IPS-18a (cell line): Measurements from ENCODE around the gene LDLRAP1.

Experiments used
- H3K27ac ChIP-seq: one replicate; pipeline ENCODE4 v1.5.1; 2013; ENCODE audit warnings: low read length
- H3K27me3 ChIP-seq: one replicate; pipeline ENCODE4 v1.6.1; 2013; ENCODE audit warnings: mild to moderate bottlenecking, low read length; ENCODE audit not compliant: control insufficient read depth, insufficient read depth
- H3K36me3 ChIP-seq: one replicate; pipeline ENCODE4 v1.6.1; 2013; ENCODE audit warnings: low read depth, low read length; ENCODE audit not compliant: control insufficient read depth
- H3K4me1 ChIP-seq: one replicate; pipeline ENCODE4 v1.6.1; 2013; ENCODE audit warnings: low read depth, low read length; ENCODE audit not compliant: control insufficient read depth
- H3K4me3 ChIP-seq: one replicate; pipeline ENCODE4 v1.5.1; 2013; ENCODE audit warnings: low read length
- H3K9ac ChIP-seq: one replicate; pipeline ENCODE4 v1.6.1; 2013; ENCODE audit warnings: mild to moderate bottlenecking, low read length, moderate library complexity
- H3K9me3 ChIP-seq: one replicate; pipeline ENCODE4 v1.6.1; 2013; ENCODE audit warnings: low read depth, low read length; ENCODE audit not compliant: control insufficient read depth

The LDLRAP1 gene

GRCh38 chr1:25609921-25610320 is 66.5 kb downstream of the LDLRAP1 start:
- Histone ChIP-seq H3K4me1 (no peaks in the 10 kb centered on the region), H3K27ac (no peak overlapping the region), H3K4me3 (no peak overlapping the region), H3K27me3 (peaks cover 28% of the 10 kb centered on the region), H3K36me3 (no peaks in the 10 kb centered on the region), H3K9ac (no peak overlapping the region), H3K9me3 (no peaks in the 10 kb centered on the region)

GRCh38 chr1:25610822-25611630 is 67.6 kb downstream of the LDLRAP1 start:
- no peaks in the 10 kb centered on the region for H3K9me3 ChIP-seq
- no peak overlapping the region for H3K27ac ChIP-seq
- no peaks in the 10 kb centered on the region for H3K36me3 ChIP-seq
- H3K4me1 ChIP-seq, result peaks cover 4% of the 10 kb centered on the region
- no peak overlapping the region for H3K9ac ChIP-seq
- H3K4me3 ChIP-seq, result no peak overlapping the region
- peaks cover 37% of the 10 kb centered on the region for H3K27me3 ChIP-seq

GRCh38 chr1:25611843-25612242 is 68.4 kb downstream of the LDLRAP1 start:
- H3K36me3 ChIP-seq, result no peaks in the 10 kb centered on the region
- H3K27ac ChIP-seq, result no peak overlapping the region
- H3K4me1 ChIP-seq, result peaks cover 4% of the 10 kb centered on the region
- H3K9ac ChIP-seq, result no peak overlapping the region
- no peak overlapping the region for H3K4me3 ChIP-seq
- no peaks in the 10 kb centered on the region for H3K9me3 ChIP-seq
- H3K27me3 ChIP-seq, result peaks cover 37% of the 10 kb centered on the region

GRCh38 chr1:25612421-25612820 is 69.0 kb downstream of the LDLRAP1 start:
- no peaks in the 10 kb centered on the region for H3K36me3 ChIP-seq
- no peak overlapping the region for H3K4me3 ChIP-seq
- H3K9me3 ChIP-seq, result no peaks in the 10 kb centered on the region
- H3K9ac ChIP-seq, result no peak overlapping the region
- peaks cover 4% of the 10 kb centered on the region for H3K4me1 ChIP-seq
- no peak overlapping the region for H3K27ac ChIP-seq
- peaks cover 37% of the 10 kb centered on the region for H3K27me3 ChIP-seq

DNA sequence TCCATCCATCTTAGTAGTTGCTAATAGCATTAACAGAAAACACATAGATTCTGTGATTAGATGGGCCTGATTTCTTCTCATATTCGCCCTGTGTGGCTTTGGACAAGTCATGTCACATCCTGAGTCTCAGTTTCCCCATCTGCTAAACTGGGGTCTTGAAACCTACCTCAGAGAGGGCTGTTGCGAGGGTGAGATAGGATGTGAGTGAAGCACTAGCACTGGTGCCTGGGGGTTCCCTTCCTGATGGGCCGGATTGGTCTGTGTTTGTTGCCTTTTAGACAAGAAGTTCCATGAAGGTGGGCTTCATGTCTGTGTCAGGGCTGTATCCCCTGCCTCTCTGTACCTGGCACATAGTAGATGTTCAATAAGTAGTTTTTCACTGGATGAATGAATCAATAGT is 69.7 kb downstream of the LDLRAP1 start:
- no peak overlapping the region for H3K27ac ChIP-seq
- no peaks in the 10 kb centered on the region for H3K36me3 ChIP-seq
- H3K4me1 ChIP-seq, result peaks cover 4% of the 10 kb centered on the region
- no peak overlapping the region for H3K9ac ChIP-seq
- H3K27me3 ChIP-seq, result peaks cover 44% of the 10 kb centered on the region
- H3K4me3 ChIP-seq, result no peak overlapping the region
- H3K9me3 ChIP-seq, result no peaks in the 10 kb centered on the region

DNA sequence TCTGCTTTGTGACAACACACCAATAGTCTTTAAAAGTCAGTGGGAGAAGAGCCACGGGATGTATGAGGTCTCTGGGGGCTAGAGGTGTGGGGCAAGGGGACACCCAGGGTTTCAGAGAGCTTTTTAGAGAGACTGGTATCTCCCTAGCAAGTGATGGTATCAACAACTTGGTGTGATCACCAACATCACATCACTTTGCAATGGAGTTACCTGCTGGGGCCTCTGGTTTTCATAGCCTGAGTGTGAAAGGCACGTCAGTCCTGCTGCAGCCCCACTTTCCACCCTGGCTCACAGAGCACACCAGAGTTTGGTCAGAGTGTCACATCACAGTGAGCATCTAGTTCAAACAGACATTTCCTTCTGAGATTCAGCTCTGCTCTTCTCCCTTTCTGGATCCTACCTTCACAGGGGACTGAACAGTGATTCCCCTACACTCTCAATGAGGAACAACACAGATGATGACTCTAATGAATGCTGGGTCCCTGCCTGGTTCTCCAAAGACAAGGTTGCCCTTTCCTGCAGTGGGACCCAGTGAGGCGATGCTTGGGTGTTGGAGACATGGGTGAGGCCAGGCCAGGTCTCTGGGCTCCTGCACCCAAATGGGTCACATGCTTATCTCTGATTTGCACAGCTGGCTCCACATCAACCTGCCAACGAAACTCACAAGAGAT is 71.2 kb downstream of the LDLRAP1 start:
- H3K27me3 ChIP-seq, result peaks cover 47% of the 10 kb centered on the region
- H3K4me1 ChIP-seq, result peaks cover 17% of the 10 kb centered on the region
- H3K9me3 ChIP-seq, result no peaks in the 10 kb centered on the region
- no peak overlapping the region for H3K9ac ChIP-seq
- no peak overlapping the region for H3K4me3 ChIP-seq
- H3K36me3 ChIP-seq, result no peaks in the 10 kb centered on the region
- no peak overlapping the region for H3K27ac ChIP-seq

GRCh38 chr1:25615172-25615541 is 71.8 kb downstream of the LDLRAP1 start:
- Histone ChIP-seq H3K36me3 (no peaks in the 10 kb centered on the region), H3K4me1 (peaks cover 22% of the 10 kb centered on the region), H3K27me3 (peaks cover 42% of the 10 kb centered on the region), H3K9ac (no peak overlapping the region), H3K9me3 (no peaks in the 10 kb centered on the region), H3K4me3 (no peak overlapping the region), H3K27ac (no peak overlapping the region)

DNA sequence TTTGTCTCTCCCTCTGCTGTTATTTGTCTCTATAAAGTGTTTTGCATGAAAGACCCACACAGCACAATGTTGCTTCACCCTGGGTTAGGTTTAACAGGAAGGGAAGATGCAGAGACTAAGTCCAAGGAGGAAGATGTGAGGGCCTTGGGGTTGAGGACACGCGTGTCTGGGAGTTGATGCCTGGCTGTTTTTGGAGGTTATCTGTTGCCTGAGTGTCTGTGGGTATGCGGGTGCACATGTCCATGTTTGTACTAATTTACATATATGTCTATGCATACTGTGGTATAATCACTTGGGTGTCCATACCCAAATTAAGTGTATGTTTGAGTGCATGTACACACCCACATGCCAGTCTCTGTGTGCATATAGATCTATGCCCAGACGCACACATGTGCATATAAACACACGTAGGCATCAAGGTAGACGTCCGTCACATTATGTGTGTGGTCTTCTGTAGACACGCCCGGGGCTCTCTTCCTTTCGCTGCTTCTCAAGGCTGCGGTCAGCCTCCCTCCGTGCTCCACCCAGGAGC is 72.2 kb downstream of the LDLRAP1 start:
- Histone ChIP-seq H3K4me1 (peaks cover 22% of the 10 kb centered on the region), H3K27ac (no peak overlapping the region), H3K27me3 (peaks cover 41% of the 10 kb centered on the region), H3K36me3 (no peaks in the 10 kb centered on the region), H3K9ac (peak overlapping the region; percentile 30), H3K9me3 (no peaks in the 10 kb centered on the region), H3K4me3 (peak overlapping the region; percentile 69)

- Histone ChIP-seq H3K36me3 (no peaks in the 10 kb centered on the region), H3K27ac (no peak within 1 kb of the TSS), H3K9ac (peak within 1 kb of the TSS; percentile 30), H3K4me1 (peaks cover 22% of the 10 kb centered on the region), H3K27me3 (peaks cover 41% of the 10 kb centered on the region), H3K9me3 (no peaks in the 10 kb centered on the region), H3K4me3 (peak within 1 kb of the TSS; percentile 69)
Observed at GRCh38 chr1:25616095-25616986, 72.9 kb downstream of the LDLRAP1 start, which contains the start of gene MAN1C1. Gene MAN1C1, plus strand, starts transcription at chr1:25616791. Its CDS starts 1,007 bp downstream, at chr1:25617798.

DNA sequence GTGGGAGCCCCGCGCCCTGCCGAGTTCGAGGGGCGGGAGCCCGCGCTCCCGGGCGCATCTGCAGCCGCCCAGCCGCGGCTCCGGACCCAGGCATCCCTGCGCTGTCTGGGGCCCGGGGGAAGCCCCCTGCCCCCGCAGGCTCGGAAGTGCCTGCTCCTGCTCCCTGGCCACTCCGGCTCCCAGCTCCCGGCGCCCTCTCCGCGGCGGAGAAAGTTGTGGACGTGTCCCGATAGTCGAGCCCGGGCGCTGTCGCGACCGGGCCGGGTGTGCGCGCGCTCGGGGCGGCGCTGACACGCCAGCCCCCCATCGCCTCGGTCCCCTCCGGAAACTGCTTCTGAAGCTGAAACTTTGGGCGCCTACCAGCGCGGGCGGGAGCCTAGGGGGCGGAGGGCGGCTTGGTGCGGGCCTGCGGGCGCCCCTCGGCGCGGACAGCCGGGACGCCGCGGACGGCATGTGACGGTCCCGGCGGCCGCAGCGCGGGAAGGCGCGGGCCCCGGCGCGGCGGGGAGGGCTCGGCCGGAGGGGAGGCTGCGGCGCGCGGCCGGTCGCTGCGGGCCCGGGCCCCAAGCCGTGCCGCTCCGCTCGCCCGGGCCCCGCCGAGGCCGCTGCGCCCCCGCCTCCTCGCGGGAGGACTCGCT is 73.7 kb downstream of the LDLRAP1 start:
- H3K9me3 ChIP-seq, result no peaks in the 10 kb centered on the region
- H3K27ac ChIP-seq, result no peak overlapping the region
- H3K27me3 ChIP-seq, result peaks cover 41% of the 10 kb centered on the region
- H3K4me1 ChIP-seq, result peaks cover 22% of the 10 kb centered on the region
- H3K9ac ChIP-seq, result no peak overlapping the region
- no peaks in the 10 kb centered on the region for H3K36me3 ChIP-seq
- H3K4me3 ChIP-seq, result peak overlapping the region; percentile 60
